Measurements from ENCODE around the gene ZNF638.

DNA sequence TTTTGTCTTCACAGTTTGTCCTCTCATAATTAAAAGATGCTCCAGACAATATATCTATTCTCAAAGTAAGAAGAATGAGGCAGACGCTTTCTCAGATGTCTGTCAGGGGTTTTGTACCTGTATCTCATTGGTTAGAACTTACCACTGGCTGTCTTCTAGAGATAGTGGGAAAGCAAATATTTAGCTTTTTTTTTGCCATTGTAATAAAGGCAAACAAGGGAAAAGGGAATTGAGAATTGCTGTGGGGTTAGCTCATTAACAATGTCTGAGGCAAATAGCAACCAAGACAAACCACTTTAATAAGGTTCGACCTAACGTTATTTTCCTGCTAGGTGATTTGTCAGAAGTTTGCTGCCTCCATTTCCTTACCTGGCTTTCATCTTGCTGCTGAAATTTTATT lies 30.0 kb downstream of the ZNF638 start:
- TF ChIP-seq CTCF (conservative IDR thresholded peaks at IDR 0.05) (no peak), ZFX (IDR thresholded peaks at IDR 0.05) (no peak)

Data from C4-2B (cell line).